ENCODE measurements around the gene QSOX2.

GRCh38 chr9:136268735-136269134 is 23.1 kb upstream of the QSOX2 start:
- TF ChIP-seq, protein P1, sequence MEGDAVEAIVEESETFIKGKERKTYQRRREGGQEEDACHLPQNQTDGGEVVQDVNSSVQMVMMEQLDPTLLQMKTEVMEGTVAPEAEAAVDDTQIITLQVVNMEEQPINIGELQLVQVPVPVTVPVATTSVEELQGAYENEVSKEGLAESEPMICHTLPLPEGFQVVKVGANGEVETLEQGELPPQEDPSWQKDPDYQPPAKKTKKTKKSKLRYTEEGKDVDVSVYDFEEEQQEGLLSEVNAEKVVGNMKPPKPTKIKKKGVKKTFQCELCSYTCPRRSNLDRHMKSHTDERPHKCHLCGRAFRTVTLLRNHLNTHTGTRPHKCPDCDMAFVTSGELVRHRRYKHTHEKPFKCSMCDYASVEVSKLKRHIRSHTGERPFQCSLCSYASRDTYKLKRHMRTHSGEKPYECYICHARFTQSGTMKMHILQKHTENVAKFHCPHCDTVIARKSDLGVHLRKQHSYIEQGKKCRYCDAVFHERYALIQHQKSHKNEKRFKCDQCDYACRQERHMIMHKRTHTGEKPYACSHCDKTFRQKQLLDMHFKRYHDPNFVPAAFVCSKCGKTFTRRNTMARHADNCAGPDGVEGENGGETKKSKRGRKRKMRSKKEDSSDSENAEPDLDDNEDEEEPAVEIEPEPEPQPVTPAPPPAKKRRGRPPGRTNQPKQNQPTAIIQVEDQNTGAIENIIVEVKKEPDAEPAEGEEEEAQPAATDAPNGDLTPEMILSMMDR (IDR thresholded peaks at IDR 0.05 in 2 of 3, conservative IDR thresholded peaks at IDR 0.05 in 1 of 3; ENCODE audit: borderline replicate concordance in 1 of 3, insufficient read depth in 1 of 3, low read depth in 2 of 3, low read length in 2 of 3): no peak
- TF ChIP-seq EZH2 (IDR thresholded peaks at IDR 0.05): no peak
- no peak for TF ChIP-seq REST (IDR thresholded peaks at IDR 0.05; ENCODE audit: low read depth)
- TF ChIP-seq ZNF274 (IDR thresholded peaks at IDR 0.05; ENCODE audit: low read depth, low read length): no peak
- TF ChIP-seq RAD21 (IDR thresholded peaks at IDR 0.05; ENCODE audit: low read depth): no peak
- TF ChIP-seq POLR2A (IDR thresholded peaks at IDR 0.05; ENCODE audit: borderline replicate concordance, extremely low read depth, insufficient read depth, insufficient read length): no peak
- no peak for TF ChIP-seq TCF7L2 (IDR thresholded peaks at IDR 0.05; ENCODE audit: borderline replicate concordance, extremely low read depth, insufficient read depth, insufficient read length)
- TF ChIP-seq JUND (IDR thresholded peaks at IDR 0.05): no peak
- TF ChIP-seq MAX (IDR thresholded peaks at IDR 0.05): no peak
- no peak for TF ChIP-seq YY1 (IDR thresholded peaks at IDR 0.05; ENCODE audit: extremely low read depth, insufficient replicate concordance, low read depth, low read length)
